Measurements from ENCODE around the gene CCDC106.
A peak's percentile ranks its signal among the peaks of the same experiment; 100 is the strongest.

Gene CCDC106

DNA sequence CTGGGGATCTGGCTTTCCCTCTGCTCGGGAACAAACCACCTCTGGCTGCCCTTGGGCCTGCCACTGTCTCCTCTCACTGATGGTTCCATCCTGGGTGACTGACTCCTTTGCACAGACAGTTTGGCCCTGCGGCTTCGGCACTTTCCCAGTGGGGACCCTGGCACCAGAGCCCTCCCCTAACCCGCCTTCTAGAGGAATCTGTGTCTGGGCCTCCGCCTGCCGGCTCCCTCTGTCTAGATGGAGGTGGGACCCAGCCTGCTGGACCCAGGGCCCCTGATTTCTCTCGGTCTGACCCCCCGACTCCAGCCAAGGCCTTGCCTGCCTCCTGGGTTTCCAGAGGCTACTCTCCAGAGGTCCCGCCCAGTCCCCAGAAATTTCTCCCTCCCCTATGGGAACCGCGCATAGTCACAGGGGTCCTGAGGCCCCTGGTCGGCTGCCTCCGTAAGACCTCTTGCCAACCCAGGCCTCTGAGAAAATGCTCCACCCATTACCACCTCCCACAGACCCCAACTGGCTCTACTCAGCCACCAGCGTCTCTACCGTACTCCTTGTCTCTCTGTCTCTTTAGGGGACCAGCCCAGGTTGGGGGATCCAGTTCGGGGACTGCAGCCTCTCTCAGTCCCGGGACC is 2.7 kb downstream of the CCDC106 start:
- DNase-seq (ENCODE audit: low read depth), result no peak

- no peak for DNase-seq (ENCODE audit: low read depth)
These were observed 3.2 kb downstream of the CCDC106 start for GRCh38 chr19:55651236-55651635.

DNA sequence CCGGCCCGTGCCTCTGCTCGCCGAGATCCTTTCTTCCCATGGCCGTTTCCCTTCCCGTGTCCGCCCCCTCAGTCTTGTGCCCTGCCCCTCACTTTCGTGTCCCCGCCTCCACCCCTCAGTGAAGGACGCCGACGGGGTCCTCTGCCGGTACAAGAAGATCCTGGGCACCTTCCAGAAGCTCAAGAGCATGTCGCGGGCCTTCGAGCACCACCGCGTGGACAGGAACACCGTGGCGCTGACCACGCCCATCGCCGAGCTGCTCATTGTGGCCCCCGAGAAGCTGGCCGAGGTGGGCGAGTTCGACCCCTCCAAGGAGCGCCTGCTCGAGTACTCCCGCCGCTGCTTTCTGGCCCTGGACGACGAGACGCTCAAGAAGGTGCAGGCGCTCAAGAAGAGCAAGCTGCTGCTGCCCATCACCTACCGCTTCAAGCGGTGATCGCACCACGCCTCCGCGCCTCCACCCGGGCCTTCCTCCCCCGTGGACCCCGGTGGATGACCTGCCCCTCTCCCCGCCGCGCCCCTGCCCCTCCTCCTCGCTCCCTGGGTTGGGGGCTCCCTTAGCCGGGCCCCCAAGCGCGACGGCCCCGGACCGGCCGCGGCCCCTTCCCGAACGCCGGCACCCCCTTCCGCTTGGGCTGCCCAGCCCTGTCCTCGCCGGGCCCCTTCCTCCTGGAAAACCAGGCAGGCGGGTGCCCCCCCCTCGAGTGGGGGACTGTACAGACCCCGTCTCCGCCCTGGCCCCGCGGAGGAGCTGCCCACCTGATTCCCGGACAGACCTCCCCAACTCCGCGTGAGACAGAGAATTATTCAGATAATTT is 4.5 kb downstream of the CCDC106 start:
- no peak for DNase-seq (ENCODE audit: low read depth)

DNA sequence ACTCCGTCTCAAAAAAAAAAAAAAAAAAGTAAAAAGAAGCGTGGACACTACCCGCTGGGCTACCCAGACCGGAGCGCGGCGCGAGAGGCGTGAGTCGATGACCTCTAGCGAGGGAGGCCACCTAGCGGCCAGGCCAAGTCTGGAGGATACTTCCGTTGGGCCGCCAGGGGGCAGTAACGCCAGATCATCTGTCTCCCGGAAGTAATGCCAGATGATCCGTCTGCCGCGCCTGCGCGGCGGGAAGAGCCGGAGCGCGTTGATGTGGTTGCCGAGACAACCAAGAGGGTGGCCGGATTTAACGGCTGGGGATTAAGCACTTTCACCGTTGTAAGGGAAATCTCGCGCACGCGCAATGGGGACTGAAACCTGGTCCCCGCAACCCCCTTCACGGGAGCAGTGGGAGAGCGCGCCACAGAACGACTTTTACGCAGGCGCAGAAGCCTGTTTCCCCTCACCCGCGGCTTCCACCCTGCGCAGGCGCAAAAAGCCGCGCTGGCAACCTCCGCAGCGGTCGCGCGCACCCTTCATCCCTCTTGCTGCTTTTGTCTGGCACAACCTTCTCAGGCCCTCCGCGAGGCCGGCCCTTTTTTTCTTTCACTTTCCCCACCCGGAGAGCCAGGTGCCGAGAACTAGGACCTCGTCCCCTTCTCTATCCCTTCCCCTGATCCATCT is 5.8 kb downstream of the CCDC106 start:
- DNase-seq (ENCODE audit: low read depth), result peak; percentile 99

DNA sequence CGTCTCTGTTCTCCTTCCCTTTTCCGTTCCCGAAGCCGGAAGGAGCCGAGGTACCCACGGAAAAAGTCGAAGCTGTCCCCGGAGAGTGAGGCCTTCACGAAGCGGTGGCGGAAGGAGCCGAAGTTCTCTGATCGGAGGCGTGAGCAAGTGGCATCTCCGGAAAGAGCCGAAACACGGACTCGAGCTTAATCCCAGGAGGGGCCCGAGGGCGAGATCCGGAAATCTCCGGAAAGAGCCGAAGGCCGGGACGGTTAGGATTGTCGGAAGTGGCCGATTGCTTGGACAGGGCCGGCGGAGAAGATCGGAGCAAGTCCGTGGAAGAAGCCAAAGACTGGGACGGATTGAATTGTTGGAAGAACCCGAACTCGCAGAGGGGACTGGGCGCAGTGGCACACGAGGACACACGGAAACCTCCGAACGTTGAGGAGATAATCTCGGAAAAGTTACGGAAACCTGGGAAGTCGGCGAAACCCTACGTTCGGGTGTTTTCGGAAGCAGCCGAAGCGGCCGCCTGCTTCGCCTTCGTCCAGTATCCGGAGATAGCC is 6.4 kb downstream of the CCDC106 start:
- peak; percentile 99 for DNase-seq (ENCODE audit: low read depth)

DNA sequence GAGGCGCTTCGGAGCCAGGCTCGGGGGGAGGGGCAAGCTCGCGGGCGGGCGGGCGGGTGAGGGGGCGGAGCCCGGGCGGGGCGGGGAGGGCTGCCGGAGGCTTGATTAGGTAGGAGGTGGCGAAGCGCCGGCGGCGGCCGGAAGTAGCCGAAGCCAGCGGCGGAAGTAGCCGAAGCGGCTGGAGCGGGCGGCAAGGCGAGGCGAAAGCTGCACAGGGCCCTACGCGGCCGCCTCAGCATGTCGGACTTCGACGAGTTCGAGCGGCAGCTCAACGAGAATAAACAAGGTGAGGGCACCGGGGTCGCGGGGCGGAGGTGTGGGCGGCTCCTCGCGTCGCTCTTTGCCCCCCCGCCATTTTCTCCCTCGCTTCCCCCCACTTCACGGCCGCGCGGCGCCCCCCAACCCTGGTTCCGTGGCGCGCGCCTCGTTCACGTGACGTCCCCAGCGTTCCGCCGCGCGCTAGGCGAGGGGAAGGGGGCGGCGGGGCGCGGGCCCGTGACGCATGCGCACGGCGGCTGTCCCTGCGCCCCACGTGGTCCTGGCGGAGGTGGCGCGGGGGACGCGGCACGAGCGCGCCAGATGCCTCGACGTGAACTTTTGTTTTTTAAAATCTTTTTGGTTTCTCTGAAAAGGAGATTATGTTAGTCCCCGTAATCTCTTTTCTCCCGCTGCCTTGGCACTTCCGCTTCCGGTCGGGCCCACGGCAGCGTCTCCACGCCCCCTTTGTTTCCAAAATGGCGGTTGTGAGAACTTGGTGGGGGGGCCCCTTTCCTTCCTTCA is 7.0 kb downstream of the CCDC106 start, which contains the start of gene U2AF2:
U2AF2 (plus strand) TSS at position 168 of the 780 bp plus-strand sequence; CDS start at position 238, 70 bp downstream.
- DNase-seq (ENCODE audit: low read depth), result peak; percentile 98

GRCh38 chr19:55655648-55656040 is 7.6 kb downstream of the CCDC106 start:
- DNase-seq (ENCODE audit: low read depth), result no peak

DNA sequence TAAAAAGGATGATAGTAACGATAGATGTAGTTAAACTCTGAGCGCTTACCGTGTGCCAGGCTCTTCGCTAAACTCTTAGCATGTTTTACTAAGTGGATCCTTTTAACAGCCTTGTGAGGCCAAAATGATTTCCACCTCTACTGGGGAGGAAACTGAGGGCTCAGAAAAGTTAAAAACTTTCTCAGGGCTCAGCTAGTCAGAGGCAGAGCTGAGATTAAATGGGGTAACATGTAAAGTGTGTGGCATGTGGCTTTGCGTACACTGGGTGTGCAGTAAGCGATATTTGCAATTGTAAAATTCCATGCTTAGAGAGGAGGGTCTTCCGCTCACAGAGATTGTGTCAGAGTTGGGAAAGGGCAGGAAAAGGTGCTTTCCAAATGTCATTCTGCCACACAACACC is 8.5 kb downstream of the CCDC106 start:
- no peak for DNase-seq (ENCODE audit: low read depth)

DNA sequence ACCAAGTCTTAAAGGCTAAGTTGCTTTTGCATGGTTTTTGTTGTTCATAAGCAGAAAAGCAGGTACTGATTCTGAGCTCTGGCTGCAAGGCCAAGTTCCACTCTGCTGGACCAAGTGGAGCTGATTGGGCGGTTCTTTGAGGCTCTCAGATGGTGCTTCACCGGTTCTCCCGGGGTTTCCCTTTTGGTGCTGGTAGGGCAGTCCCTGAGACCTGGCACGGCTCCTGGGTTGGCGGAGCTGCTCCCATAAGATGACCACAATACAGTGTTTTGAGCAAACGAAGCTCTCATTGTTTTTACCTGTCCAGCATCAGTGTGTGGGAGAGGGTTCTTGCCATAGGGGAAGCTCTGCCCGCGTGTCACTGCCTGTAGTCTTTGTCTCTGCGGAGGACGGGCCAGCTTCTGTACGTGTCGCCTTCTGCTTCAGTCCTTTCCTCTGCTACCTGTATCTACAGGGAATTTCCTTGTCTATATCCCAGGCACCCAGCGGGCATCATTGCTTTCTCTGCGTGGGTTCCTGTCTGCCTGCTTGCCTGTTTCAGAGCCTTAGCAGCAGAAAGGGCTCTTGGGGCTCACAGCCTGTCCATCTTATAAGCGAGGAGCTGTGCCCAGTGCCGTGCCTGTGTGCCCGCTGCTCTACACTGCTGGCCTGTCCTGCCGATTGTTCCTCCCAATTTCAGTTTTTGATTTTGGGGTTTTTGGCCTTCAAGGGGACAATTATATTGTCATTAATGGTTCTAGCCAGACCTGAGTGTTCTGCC is 9.2 kb downstream of the CCDC106 start:
- DNase-seq (ENCODE audit: low read depth), result no peak

- DNase-seq (ENCODE audit: low read depth), result no peak
These were observed 10.9 kb downstream of the CCDC106 start for GRCh38 chr19:55658846-55659459.

GRCh38 chr19:55659822-55660221 is 11.8 kb downstream of the CCDC106 start:
- DNase-seq (ENCODE audit: low read depth), result no peak

DNA sequence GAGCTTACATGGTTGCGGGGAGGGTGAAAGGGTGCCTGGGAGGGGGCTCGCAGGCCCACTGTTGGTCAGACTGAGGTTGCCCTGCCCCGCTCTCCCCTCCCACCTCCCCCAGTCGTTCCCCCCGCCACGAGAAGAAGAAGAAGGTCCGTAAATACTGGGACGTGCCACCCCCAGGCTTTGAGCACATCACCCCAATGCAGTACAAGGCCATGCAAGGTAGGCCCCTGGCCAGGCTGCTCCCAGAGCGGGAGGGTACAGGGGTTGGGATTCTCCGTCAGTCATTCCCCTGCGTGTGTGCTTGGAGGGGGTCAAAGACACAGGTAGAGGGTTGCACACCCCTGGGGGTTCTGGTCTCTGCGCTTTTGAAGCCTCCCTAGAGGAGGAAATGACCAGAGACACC is 12.4 kb downstream of the CCDC106 start:
- no peak for DNase-seq (ENCODE audit: low read depth)

DNA sequence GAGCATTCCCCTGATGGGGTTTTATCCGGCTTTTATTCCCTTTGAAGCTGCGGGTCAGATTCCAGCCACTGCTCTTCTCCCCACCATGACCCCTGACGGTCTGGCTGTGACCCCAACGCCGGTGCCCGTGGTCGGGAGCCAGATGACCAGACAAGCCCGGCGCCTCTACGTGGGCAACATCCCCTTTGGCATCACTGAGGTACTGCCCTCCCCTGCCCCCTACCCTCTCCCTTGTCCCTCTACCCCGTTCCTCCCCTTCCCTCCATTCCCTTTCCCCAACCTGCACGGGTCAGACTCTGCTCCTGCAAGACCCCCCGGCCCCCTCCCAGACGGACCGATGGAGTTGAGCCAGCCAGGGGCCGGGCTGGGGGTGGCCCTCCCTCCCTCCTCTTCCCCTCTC is 13.0 kb downstream of the CCDC106 start:
- DNase-seq (ENCODE audit: low read depth), result no peak

GRCh38 chr19:55661826-55662225 is 13.8 kb downstream of the CCDC106 start:
- DNase-seq (ENCODE audit: low read depth), result no peak

DNA sequence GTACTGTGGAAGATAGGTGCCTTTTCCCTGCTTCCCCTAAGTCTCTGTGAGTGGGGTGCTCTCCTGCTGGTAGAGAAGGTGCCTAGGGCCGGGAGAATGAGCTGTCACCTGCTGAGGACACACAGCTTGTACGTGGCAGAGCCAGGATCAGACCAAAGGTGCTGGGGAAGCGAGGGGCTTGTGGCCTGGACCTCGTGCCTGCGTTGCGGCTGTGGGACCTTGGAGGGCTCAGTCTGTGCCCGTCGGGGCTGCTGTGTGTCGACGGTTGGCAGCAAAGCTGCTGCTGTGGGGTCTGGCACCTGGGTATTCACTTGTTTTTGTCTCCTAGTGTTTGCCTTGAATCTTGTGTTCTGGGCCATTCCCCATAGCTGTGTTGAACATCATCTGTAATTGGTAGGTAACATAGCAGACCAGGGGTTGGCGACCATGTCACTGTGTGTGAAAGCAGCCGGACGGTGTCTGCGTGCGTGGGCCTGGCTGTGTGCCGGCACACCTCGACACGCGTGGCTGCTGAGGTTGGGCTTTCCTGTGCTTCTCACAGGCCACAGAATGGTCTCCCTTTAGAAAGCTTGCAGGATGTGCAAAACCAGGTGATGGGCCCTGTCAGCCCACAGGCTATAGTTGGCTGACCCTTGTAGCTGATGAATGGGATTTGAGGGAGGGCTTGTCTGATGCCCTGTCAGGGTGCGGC is 16.0 kb downstream of the CCDC106 start:
- no peak for DNase-seq (ENCODE audit: low read depth)

- DNase-seq (ENCODE audit: low read depth), result no peak
These were observed 18.5 kb downstream of the CCDC106 start for GRCh38 chr19:55666343-55667005.

DNA sequence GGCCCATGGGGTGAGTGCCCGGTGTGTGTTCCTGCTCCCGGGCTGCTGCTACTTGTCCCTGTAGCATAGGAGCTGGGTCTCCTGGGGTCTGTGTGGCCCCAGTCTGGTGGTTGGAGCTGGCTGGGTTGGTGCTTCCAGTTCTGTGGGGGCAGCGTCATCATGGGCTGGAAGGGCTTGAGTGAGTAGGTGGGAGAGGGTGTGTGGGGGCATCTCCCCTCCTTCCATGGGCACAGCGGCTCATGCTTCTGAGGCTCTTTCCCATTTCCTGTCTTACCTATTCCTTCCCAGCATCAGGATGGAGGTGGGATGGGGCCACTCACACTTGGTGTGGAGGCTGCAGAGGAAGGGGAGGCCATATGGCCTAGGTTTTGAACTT is 19.0 kb downstream of the CCDC106 start:
- no peak for DNase-seq (ENCODE audit: low read depth)

GRCh38 chr19:55667511-55667910 is 19.5 kb downstream of the CCDC106 start:
- DNase-seq (ENCODE audit: low read depth), result no peak

DNA sequence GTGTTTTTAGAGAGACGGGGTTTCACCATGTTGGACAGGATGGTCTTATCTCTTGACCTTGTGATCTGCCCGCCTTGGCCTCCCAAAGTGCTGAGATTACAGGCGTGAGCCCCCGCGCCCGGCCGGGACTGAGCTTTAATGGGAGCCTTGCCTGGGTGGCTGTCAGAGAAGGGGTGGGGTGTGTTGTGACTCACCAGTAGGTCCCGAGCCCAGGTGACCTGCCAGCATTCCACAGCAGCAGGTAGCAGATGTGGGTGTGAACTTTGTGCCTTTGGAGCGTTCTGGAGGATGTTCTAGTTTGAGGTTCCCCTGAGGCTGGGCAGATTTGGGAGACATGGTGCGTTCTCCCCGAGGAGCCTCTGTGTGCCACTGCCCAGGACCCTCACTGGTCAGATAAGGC is 19.9 kb downstream of the CCDC106 start:
- no peak for DNase-seq (ENCODE audit: low read depth)
